ENCODE measurements around the gene C16orf89. TPM values are rescaled to one million over a fixed set of nuclear protein-coding genes. Genes with fewer than 3 reads are reported as not detected.

C16orf89 gene
- polyA plus RNA-seq, 4 donors, result 1.1 to 2.8 (median 2.5) TPM; not detected in 1

- H3K27ac ChIP-seq (ENCODE audit: low read depth in 1 of 3, low read length in 2 of 3), result no peak overlapping the region
- no peaks in the 10 kb centered on the region for H3K4me1 ChIP-seq (ENCODE audit: control insufficient read depth in 3 of 3, insufficient read depth in 2 of 3, low read depth in 1 of 3, low read length in 2 of 3)
- H3K4me3 ChIP-seq (ENCODE audit: low read depth in 1 of 3, low read length in 3 of 3), result no peak overlapping the region
- H3K27me3 ChIP-seq (ENCODE audit: control insufficient read depth in 3 of 3, insufficient read depth in 3 of 3, low read length in 3 of 3), result no peaks in the 10 kb centered on the region
- no peaks in the 10 kb centered on the region for H3K9me3 ChIP-seq (ENCODE audit: control insufficient read depth in 2 of 2, insufficient read depth in 1 of 2, low read depth in 1 of 2, low read length in 1 of 2)
- FAIRE-seq, result no peak
- 52 to 65% (median 57%) methylated on average over 4 of the region's 4 CpGs for WGBS, 3 donors
- no peak for DNase-seq
- no peaks in the 10 kb centered on the region for H3K36me3 ChIP-seq (ENCODE audit: control insufficient read depth in 3 of 3, insufficient read depth in 2 of 3, low read depth in 1 of 3, low read length in 3 of 3)
Observed at GRCh38 chr16:5015351-5015750, 50.4 kb downstream of the C16orf89 start.

- H3K9me3 ChIP-seq (ENCODE audit: control insufficient read depth in 2 of 2, insufficient read depth in 1 of 2, low read depth in 1 of 2, low read length in 1 of 2), result no peaks in the 10 kb centered on the region
- 76 to 91% (median 82%) methylated on average over 6 of the region's 6 CpGs for WGBS, 3 donors
- no peaks in the 10 kb centered on the region for H3K27me3 ChIP-seq (ENCODE audit: control insufficient read depth in 3 of 3, insufficient read depth in 3 of 3, low read length in 3 of 3)
- H3K4me1 ChIP-seq (ENCODE audit: control insufficient read depth in 3 of 3, insufficient read depth in 2 of 3, low read depth in 1 of 3, low read length in 2 of 3), result no peaks in the 10 kb centered on the region
- no peaks in the 10 kb centered on the region for H3K36me3 ChIP-seq (ENCODE audit: control insufficient read depth in 3 of 3, insufficient read depth in 2 of 3, low read depth in 1 of 3, low read length in 3 of 3)
- DNase-seq, result no peak
- H3K27ac ChIP-seq (ENCODE audit: low read depth in 1 of 3, low read length in 2 of 3), result no peak overlapping the region
- FAIRE-seq, result no peak
- H3K4me3 ChIP-seq (ENCODE audit: low read depth in 1 of 3, low read length in 3 of 3), result no peak overlapping the region
Observed at GRCh38 chr16:5012887-5013286, 52.9 kb downstream of the C16orf89 start.

- FAIRE-seq (no peak), DNase-seq (no peak)
- no peaks in the 10 kb centered on the region for H3K27me3 ChIP-seq (ENCODE audit: control insufficient read depth in 3 of 3, insufficient read depth in 3 of 3, low read length in 3 of 3)
- no peaks in the 10 kb centered on the region for H3K9me3 ChIP-seq (ENCODE audit: control insufficient read depth in 2 of 2, insufficient read depth in 1 of 2, low read depth in 1 of 2, low read length in 1 of 2)
- H3K36me3 ChIP-seq (ENCODE audit: control insufficient read depth in 3 of 3, insufficient read depth in 2 of 3, low read depth in 1 of 3, low read length in 3 of 3), result no peaks in the 10 kb centered on the region
- H3K27ac ChIP-seq (ENCODE audit: low read depth in 1 of 3, low read length in 2 of 3), result no peak overlapping the region
- WGBS, 3 donors, result 48 to 58% (median 53%) methylated on average over 4 of the region's 4 CpGs
- H3K4me3 ChIP-seq (ENCODE audit: low read depth in 1 of 3, low read length in 3 of 3), result no peak overlapping the region
- no peaks in the 10 kb centered on the region for H3K4me1 ChIP-seq (ENCODE audit: control insufficient read depth in 3 of 3, insufficient read depth in 2 of 3, low read depth in 1 of 3, low read length in 2 of 3)
Observed at GRCh38 chr16:5011637-5012036, 54.1 kb downstream of the C16orf89 start.

- 48 to 61% (median 56%) methylated on average over 12 to 15 of the region's 15 CpGs for WGBS, 3 donors
- no peaks in the 10 kb centered on the region for H3K9me3 ChIP-seq (ENCODE audit: control insufficient read depth in 2 of 2, insufficient read depth in 1 of 2, low read depth in 1 of 2, low read length in 1 of 2)
- H3K4me3 ChIP-seq (ENCODE audit: low read depth in 1 of 3, low read length in 3 of 3), result no peak overlapping the region
- no peak overlapping the region for H3K27ac ChIP-seq (ENCODE audit: low read depth in 1 of 3, low read length in 2 of 3)
- DNase-seq (no peak), FAIRE-seq (no peak)
- H3K27me3 ChIP-seq (ENCODE audit: control insufficient read depth in 3 of 3, insufficient read depth in 3 of 3, low read length in 3 of 3), result no peaks in the 10 kb centered on the region
- H3K4me1 ChIP-seq (ENCODE audit: control insufficient read depth in 3 of 3, insufficient read depth in 2 of 3, low read depth in 1 of 3, low read length in 2 of 3), result no peaks in the 10 kb centered on the region
- no peaks in the 10 kb centered on the region for H3K36me3 ChIP-seq (ENCODE audit: control insufficient read depth in 3 of 3, insufficient read depth in 2 of 3, low read depth in 1 of 3, low read length in 3 of 3)
Observed at GRCh38 chr16:5010576-5011329, 55.0 kb downstream of the C16orf89 start.

- H3K4me1 ChIP-seq (ENCODE audit: control insufficient read depth in 3 of 3, insufficient read depth in 2 of 3, low read depth in 1 of 3, low read length in 2 of 3), result no peaks in the 10 kb centered on the region
- H3K27me3 ChIP-seq (ENCODE audit: control insufficient read depth in 3 of 3, insufficient read depth in 3 of 3, low read length in 3 of 3), result no peaks in the 10 kb centered on the region
- no peak for FAIRE-seq
- H3K4me3 ChIP-seq (ENCODE audit: low read depth in 1 of 3, low read length in 3 of 3), result no peak overlapping the region
- DNase-seq, result no peak
- H3K27ac ChIP-seq (ENCODE audit: low read depth in 1 of 3, low read length in 2 of 3), result no peak overlapping the region
- H3K36me3 ChIP-seq (ENCODE audit: control insufficient read depth in 3 of 3, insufficient read depth in 2 of 3, low read depth in 1 of 3, low read length in 3 of 3), result no peaks in the 10 kb centered on the region
- H3K9me3 ChIP-seq (ENCODE audit: control insufficient read depth in 2 of 2, insufficient read depth in 1 of 2, low read depth in 1 of 2, low read length in 1 of 2), result no peaks in the 10 kb centered on the region
- WGBS, 3 donors, result 82 to 87% (median 83%) methylated on average over 17 to 18 of the region's 18 CpGs
Observed at GRCh38 chr16:5008311-5008731, 57.4 kb downstream of the C16orf89 start.

GRCh38 chr16:5007256-5007655 is 58.5 kb downstream of the C16orf89 start:
- no peaks in the 10 kb centered on the region for H3K4me1 ChIP-seq (ENCODE audit: control insufficient read depth in 3 of 3, insufficient read depth in 2 of 3, low read depth in 1 of 3, low read length in 2 of 3)
- H3K36me3 ChIP-seq (ENCODE audit: control insufficient read depth in 3 of 3, insufficient read depth in 2 of 3, low read depth in 1 of 3, low read length in 3 of 3), result no peaks in the 10 kb centered on the region
- FAIRE-seq, result no peak
- whole genome bisulfite sequencing, 3 donors, result 81 to 89% (median 85%) methylated on average over 9 to 10 of the region's 10 CpGs
- no peak for DNase-seq
- H3K9me3 ChIP-seq (ENCODE audit: control insufficient read depth in 2 of 2, insufficient read depth in 1 of 2, low read depth in 1 of 2, low read length in 1 of 2), result no peaks in the 10 kb centered on the region
- H3K27ac ChIP-seq (ENCODE audit: low read depth in 1 of 3, low read length in 2 of 3), result no peak overlapping the region
- no peak overlapping the region for H3K4me3 ChIP-seq (ENCODE audit: low read depth in 1 of 3, low read length in 3 of 3)
- H3K27me3 ChIP-seq (ENCODE audit: control insufficient read depth in 3 of 3, insufficient read depth in 3 of 3, low read length in 3 of 3), result no peaks in the 10 kb centered on the region

GRCh38 chr16:5006348-5007193 is 59.2 kb downstream of the C16orf89 start:
- Histone ChIP-seq H3K9me3 (ENCODE audit: control insufficient read depth in 2 of 2, insufficient read depth in 1 of 2, low read depth in 1 of 2, low read length in 1 of 2) (no peaks in the 10 kb centered on the region), H3K27ac (ENCODE audit: low read depth in 1 of 3, low read length in 2 of 3) (no peak overlapping the region), H3K4me1 (ENCODE audit: control insufficient read depth in 3 of 3, insufficient read depth in 2 of 3, low read depth in 1 of 3, low read length in 2 of 3) (no peaks in the 10 kb centered on the region), H3K27me3 (ENCODE audit: control insufficient read depth in 3 of 3, insufficient read depth in 3 of 3, low read length in 3 of 3) (no peaks in the 10 kb centered on the region), H3K36me3 (ENCODE audit: control insufficient read depth in 3 of 3, insufficient read depth in 2 of 3, low read depth in 1 of 3, low read length in 3 of 3) (no peaks in the 10 kb centered on the region), H3K4me3 (ENCODE audit: low read depth in 1 of 3, low read length in 3 of 3) (no peak overlapping the region)
- FAIRE-seq (no peak), DNase-seq (no peak)
- WGBS, 3 donors, result 80 to 84% (median 84%) methylated on average over 22 of the region's 22 CpGs

- Histone ChIP-seq H3K4me3 (ENCODE audit: low read depth in 1 of 3, low read length in 3 of 3) (no peak overlapping the region), H3K27ac (ENCODE audit: low read depth in 1 of 3, low read length in 2 of 3) (no peak overlapping the region), H3K27me3 (ENCODE audit: control insufficient read depth in 3 of 3, insufficient read depth in 3 of 3, low read length in 3 of 3) (no peaks in the 10 kb centered on the region), H3K36me3 (ENCODE audit: control insufficient read depth in 3 of 3, insufficient read depth in 2 of 3, low read depth in 1 of 3, low read length in 3 of 3) (no peaks in the 10 kb centered on the region), H3K4me1 (ENCODE audit: control insufficient read depth in 3 of 3, insufficient read depth in 2 of 3, low read depth in 1 of 3, low read length in 2 of 3) (no peaks in the 10 kb centered on the region), H3K9me3 (ENCODE audit: control insufficient read depth in 2 of 2, insufficient read depth in 1 of 2, low read depth in 1 of 2, low read length in 1 of 2) (no peaks in the 10 kb centered on the region)
- no peak for DNase-seq
- WGBS, 3 donors, result 64 to 80% (median 64%) methylated on average over 4 of the region's 4 CpGs
- FAIRE-seq, result no peak
Observed at GRCh38 chr16:5005916-5006315, 59.8 kb downstream of the C16orf89 start.
